LNCaP clone FGC (cell line): ENCODE data around the gene CD177.
"Not testable (repeated sequence)": the region's sequence is repeated elsewhere in the genome, so short reads cannot be mapped to it uniquely, and the experiment has no call there.

ENCODE experiments used
- DNase-seq: peaks from one replicate; pipeline ENCODE4 v3.0.0-alpha.2; 2011; ENCODE audit warnings: low read depth
- H3K4me3 ChIP-seq: 2 replicates; pipeline ENCODE4 v1.5.1; 2011; ENCODE audit warnings: mild to moderate bottlenecking, low read depth, low read length, control low read depth
- TF ChIP-seq, protein P1 (sequence below): IDR thresholded peaks from 2 replicates; pipeline ENCODE4 v1.5.1; 2012; ENCODE audit warnings: mild to moderate bottlenecking; ENCODE audit not compliant: control insufficient read depth, insufficient read depth; ENCODE audit errors: extremely low read depth

The CD177 gene

DNA sequence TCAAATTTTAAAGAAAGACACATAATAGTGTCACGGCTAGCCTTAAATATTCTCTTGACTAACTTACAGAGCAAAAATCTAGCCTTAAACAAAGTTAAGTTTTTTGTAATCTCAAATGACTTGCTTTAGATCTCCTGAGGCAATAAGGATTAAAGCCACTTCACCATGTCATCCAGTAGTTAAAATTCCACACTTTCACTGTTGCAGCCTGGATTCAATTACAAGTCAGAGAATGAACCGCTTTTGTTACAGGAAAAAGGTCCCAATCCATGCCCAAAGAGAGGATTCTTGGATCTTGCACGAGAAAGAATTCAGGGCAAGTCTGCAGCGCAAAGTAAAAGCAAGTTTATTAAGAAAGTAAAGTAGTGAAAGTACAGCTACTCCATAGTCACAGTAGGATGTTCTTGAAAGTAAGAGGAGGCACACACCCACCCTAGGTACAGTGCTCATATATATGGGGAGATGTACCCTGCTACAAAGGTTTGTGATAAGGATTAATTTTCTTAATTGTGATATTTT lies 34.6 kb upstream of the CD177 start:
- DNase-seq: no peak
- TF ChIP-seq, protein P1, sequence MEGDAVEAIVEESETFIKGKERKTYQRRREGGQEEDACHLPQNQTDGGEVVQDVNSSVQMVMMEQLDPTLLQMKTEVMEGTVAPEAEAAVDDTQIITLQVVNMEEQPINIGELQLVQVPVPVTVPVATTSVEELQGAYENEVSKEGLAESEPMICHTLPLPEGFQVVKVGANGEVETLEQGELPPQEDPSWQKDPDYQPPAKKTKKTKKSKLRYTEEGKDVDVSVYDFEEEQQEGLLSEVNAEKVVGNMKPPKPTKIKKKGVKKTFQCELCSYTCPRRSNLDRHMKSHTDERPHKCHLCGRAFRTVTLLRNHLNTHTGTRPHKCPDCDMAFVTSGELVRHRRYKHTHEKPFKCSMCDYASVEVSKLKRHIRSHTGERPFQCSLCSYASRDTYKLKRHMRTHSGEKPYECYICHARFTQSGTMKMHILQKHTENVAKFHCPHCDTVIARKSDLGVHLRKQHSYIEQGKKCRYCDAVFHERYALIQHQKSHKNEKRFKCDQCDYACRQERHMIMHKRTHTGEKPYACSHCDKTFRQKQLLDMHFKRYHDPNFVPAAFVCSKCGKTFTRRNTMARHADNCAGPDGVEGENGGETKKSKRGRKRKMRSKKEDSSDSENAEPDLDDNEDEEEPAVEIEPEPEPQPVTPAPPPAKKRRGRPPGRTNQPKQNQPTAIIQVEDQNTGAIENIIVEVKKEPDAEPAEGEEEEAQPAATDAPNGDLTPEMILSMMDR: no peak
- no peak overlapping the region for H3K4me3 ChIP-seq

DNA sequence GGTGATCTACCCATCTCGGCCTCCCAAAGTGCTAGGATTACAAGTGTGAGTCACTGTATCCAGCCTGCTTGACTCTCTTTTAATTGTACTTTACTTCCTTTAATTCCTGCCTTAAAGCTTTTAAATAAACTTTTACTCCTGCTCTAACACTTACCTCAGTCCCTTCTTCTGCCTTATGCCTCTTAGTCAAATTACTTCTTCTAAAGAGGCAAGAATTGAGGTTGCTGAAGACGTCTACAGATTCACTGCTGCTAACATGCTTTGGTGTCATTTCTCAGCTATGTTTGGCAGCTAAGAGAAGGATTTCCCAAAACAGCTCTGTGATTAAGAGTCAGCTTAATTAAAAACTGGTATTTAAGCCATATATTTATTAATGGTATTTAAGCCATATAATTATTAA lies 32.9 kb upstream of the CD177 start:
- TF ChIP-seq, protein P1: no peak
- H3K4me3 ChIP-seq: no peak overlapping the region
- DNase-seq: no peak

DNA sequence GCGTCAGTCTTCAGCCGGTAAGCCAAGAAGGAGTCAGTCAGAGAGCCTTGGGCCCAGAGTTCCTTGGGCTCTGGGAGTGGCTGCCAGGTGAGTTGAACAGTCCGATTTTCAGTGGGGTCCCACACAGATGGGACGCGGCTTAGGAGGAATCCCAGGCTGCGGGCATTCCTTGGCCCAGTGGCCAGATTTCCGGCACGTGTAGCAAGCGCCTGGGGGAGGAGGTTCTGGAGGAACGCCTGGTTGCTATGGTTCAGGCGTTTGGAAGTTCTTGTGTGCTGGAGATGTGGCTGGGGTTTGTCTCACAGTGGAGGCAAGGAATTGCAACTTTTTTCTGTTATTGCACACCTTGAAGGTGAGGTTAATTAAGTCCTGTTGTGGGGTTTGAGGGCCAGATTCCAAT lies 26.7 kb upstream of the CD177 start:
- not testable (repeated sequence) for H3K4me3 ChIP-seq, DNase-seq

DNA sequence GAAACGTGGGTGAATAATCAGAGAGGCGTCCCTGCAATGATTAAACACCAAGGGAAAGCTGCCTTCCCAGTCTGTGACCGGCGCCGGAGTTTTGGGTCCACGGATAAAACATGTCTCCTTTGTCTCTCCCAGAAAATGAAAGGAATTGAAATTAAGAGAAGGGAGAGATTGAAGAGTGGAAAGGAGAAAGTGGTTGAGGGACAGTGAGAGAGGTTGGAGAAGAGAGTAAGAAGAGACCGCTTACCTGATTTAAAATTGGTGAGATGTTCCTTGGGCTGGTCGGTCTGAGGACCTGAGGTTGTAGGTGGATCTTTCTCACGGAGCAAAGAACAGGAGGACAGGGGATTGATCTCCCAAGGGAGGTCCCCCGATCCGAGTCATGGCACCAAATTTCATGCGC lies 24.9 kb upstream of the CD177 start:
- DNase-seq, H3K4me3 ChIP-seq: not testable (repeated sequence)

DNA sequence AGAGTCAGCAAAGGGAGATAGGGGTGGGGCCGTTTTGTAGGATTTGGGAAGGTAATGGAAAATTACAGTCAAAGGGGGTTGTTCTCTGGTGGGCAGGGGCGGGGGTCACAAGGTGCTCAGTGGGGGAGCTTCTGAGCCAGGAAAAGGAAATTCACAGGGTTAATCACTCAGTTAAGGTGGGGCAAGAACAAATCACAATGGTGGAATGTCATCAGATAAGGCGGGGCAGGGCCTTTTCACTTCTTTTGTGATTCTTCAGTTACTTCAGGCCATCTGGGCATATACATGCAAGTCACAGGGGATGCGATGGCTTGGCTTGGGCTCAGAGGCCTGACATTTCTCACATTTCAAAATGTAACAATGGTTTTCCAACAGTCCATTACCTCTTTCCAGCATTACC lies 24.4 kb upstream of the CD177 start:
- not testable (repeated sequence) for H3K4me3 ChIP-seq, DNase-seq

DNA sequence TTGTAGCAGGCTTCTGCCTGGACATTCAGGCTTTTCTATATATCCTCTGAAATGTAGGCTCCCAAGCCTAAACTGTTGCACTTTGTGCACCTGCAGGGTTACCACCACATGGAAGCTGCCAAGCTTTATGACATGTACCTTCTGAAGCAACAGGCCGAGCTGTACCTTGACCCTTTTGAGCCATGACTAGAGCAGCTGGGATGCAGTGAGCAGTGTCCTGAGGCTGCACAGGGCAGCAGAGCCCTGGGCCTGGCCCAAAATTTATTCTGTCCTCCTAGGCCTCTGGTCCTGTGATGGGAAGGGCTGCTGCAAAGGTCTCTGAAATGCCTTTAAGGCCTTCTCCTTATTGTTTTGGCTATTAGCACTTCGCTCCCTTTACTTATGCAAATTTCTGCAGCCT lies 23.5 kb upstream of the CD177 start:
- no peak overlapping the region for H3K4me3 ChIP-seq
- TF ChIP-seq, protein P1: no peak
- no peak for DNase-seq

DNA sequence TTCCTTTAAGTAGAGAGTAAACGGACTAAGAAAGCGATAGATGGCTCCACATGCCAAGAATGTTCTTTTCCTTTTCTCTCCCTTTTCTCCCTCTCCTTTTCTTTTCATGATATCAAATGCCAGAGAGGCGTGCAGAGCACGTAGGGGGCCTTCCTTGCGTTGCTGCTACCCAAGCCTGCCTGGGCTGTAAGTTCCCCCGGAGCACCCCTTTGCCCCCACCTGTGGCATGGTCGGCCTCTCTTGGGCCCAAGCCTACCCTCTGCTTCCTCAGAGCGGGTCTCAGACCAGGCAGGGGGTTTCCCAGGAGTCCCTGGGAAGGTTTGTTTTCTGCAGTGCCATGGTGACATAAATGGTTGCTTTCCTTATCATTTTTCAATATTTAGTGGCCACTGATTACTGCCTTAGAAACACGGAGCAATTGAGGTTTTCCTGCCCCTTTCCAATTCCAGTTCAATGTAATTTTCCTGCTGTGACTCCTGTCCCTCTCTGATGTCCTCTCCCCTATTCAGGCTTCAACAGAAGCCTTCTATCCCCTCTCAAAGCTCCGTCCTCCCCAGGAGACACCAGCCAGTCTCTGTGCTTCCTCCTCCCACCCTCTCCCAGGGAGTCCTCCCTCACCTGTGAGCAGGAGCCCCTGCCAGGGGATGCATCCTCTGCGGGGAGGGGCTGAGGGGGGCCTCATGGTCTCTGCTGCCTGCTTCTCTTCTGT lies 22.6 kb upstream of the CD177 start:
- H3K4me3 ChIP-seq: no peak overlapping the region
- no peak for DNase-seq
- TF ChIP-seq, protein P1: no peak

DNA sequence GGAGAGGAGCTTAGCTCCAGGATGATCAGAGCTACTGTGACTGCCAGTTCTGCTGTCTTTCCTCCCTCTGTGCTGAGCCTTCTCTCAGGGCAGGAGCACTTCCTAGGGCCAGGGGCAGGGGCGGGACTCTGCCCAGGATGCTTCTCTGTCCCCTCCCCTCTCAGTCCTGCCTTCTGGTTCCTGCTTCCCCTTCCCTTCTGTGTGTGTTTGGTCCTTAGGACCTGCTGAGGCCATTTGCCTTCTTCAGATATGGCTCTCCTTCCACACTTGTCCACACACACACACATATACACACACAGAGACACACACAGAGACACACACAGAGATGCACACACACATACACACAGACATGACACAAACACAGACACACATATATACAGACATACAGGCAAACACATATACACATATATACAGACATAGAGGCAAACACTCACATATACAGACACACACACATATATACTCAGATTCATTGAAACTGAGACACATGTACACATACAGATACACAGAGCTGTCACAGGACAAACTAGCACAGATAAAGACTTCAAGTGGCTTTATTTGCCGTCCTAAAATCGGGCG lies 22.0 kb upstream of the CD177 start:
- TF ChIP-seq, protein P1: no peak
- DNase-seq: no peak

More for the DNA sequence above, 22.0 kb upstream of the CD177 start:
- no peak overlapping the region for H3K4me3 ChIP-seq
